HCT116 (cell line): ENCODE results near the gene MACF1.

Experiments used
- POLR2A ChIP-seq: IDR thresholded peaks from 2 replicates; pipeline ENCODE4 v1.7.0; 2011; ENCODE audit warnings: borderline replicate concordance; ENCODE audit not compliant: insufficient read depth, insufficient read length; ENCODE audit errors: extremely low read depth
- RAD21 ChIP-seq: IDR thresholded peaks from 2 replicates; pipeline ENCODE4 v1.6.1; 2012; ENCODE audit warnings: low read depth, mild to moderate bottlenecking
- TCF7L2 ChIP-seq: IDR thresholded peaks from 2 replicates; pipeline ENCODE4 v1.7.0; 2011; ENCODE audit warnings: borderline replicate concordance, inconsistent platforms; ENCODE audit not compliant: insufficient read depth, insufficient read length; ENCODE audit errors: extremely low read depth
- ZNF274 ChIP-seq: fragments of 200-500 bp; sonication (Bioruptor generic); IDR thresholded peaks from 2 replicates; pipeline ENCODE4 v1.6.1; 2014; ENCODE audit warnings: mild to moderate bottlenecking, low read depth, low read length, inconsistent platforms
- TF ChIP-seq, protein P1 (sequence below): IDR thresholded peaks from 2 replicates; pipeline ENCODE4 v1.6.1; 2012; ENCODE audit warnings: low read depth
- TF ChIP-seq, protein P2 (sequence below): IDR thresholded peaks from 2 replicates; pipeline ENCODE4 v1.6.1; 2012
- TF ChIP-seq, protein P3 (sequence below), 3 experiments: fragments of 200-600 bp in 1 of 3; sonication (generic) in 1 of 3; IDR thresholded peaks in 2 of 3; conservative IDR thresholded peaks in 1 of 3; 2 replicates each; pipeline ENCODE4 v1.5.1; 2012 to 2017; ENCODE audit warnings: low read depth in 2 of 3, low read length in 2 of 3, antibody characterized with exemption in 1 of 3, borderline replicate concordance in 1 of 3, control low read depth in 1 of 3, mild to moderate bottlenecking in 1 of 3, mixed read lengths in 1 of 3, mixed run types in 1 of 3, moderate library complexity in 1 of 3; ENCODE audit not compliant: insufficient read depth in 1 of 3

DNA sequence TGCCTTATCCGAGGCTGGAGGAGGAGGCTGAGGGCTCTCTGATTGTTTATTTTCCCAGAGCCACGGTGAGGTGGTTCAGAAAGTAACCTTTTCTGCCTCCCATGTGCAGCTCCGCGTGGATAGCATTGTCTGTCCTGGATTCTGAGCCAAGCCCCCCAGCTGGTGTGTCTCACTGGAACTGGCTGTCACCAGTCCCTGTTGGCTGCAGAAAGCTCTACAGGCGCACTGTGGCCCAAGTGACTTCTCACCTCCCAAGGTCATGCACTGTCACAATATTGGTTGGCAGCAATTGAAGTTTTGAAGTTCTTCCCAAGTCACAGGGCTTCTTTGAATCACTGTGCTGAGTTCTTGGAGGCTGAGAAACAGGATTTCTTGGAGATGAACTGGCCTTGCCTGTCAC lies 295.2 kb downstream of the MACF1 start:
- TF ChIP-seq, protein P1, sequence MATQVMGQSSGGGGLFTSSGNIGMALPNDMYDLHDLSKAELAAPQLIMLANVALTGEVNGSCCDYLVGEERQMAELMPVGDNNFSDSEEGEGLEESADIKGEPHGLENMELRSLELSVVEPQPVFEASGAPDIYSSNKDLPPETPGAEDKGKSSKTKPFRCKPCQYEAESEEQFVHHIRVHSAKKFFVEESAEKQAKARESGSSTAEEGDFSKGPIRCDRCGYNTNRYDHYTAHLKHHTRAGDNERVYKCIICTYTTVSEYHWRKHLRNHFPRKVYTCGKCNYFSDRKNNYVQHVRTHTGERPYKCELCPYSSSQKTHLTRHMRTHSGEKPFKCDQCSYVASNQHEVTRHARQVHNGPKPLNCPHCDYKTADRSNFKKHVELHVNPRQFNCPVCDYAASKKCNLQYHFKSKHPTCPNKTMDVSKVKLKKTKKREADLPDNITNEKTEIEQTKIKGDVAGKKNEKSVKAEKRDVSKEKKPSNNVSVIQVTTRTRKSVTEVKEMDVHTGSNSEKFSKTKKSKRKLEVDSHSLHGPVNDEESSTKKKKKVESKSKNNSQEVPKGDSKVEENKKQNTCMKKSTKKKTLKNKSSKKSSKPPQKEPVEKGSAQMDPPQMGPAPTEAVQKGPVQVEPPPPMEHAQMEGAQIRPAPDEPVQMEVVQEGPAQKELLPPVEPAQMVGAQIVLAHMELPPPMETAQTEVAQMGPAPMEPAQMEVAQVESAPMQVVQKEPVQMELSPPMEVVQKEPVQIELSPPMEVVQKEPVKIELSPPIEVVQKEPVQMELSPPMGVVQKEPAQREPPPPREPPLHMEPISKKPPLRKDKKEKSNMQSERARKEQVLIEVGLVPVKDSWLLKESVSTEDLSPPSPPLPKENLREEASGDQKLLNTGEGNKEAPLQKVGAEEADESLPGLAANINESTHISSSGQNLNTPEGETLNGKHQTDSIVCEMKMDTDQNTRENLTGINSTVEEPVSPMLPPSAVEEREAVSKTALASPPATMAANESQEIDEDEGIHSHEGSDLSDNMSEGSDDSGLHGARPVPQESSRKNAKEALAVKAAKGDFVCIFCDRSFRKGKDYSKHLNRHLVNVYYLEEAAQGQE = no peak
- TF ChIP-seq, protein P2, sequence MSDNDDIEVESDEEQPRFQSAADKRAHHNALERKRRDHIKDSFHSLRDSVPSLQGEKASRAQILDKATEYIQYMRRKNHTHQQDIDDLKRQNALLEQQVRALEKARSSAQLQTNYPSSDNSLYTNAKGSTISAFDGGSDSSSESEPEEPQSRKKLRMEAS = no peak
- TF ChIP-seq, protein P3, sequence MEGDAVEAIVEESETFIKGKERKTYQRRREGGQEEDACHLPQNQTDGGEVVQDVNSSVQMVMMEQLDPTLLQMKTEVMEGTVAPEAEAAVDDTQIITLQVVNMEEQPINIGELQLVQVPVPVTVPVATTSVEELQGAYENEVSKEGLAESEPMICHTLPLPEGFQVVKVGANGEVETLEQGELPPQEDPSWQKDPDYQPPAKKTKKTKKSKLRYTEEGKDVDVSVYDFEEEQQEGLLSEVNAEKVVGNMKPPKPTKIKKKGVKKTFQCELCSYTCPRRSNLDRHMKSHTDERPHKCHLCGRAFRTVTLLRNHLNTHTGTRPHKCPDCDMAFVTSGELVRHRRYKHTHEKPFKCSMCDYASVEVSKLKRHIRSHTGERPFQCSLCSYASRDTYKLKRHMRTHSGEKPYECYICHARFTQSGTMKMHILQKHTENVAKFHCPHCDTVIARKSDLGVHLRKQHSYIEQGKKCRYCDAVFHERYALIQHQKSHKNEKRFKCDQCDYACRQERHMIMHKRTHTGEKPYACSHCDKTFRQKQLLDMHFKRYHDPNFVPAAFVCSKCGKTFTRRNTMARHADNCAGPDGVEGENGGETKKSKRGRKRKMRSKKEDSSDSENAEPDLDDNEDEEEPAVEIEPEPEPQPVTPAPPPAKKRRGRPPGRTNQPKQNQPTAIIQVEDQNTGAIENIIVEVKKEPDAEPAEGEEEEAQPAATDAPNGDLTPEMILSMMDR (IDR thresholded peaks at IDR 0.05 in 2 of 3, conservative IDR thresholded peaks at IDR 0.05 in 1 of 3; ENCODE audit: borderline replicate concordance in 1 of 3, insufficient read depth in 1 of 3, low read depth in 2 of 3, low read length in 2 of 3) = no peak
- TF ChIP-seq POLR2A = no peak
- no peak for TF ChIP-seq ZNF274
- no peak for TF ChIP-seq TCF7L2
- TF ChIP-seq RAD21 = no peak
